ENCODE data around the gene AKAP13.
A peak's percentile ranks its signal among the peaks of the same experiment; 100 is the strongest.

Gene AKAP13

GRCh38 chr15:85500729-85501128 lies 120.3 kb downstream of the AKAP13 start:
- no peak for DNase-seq

- no peak for DNase-seq
Measured at GRCh38 chr15:85501574-85501973, 121.2 kb downstream of the AKAP13 start.

DNA sequence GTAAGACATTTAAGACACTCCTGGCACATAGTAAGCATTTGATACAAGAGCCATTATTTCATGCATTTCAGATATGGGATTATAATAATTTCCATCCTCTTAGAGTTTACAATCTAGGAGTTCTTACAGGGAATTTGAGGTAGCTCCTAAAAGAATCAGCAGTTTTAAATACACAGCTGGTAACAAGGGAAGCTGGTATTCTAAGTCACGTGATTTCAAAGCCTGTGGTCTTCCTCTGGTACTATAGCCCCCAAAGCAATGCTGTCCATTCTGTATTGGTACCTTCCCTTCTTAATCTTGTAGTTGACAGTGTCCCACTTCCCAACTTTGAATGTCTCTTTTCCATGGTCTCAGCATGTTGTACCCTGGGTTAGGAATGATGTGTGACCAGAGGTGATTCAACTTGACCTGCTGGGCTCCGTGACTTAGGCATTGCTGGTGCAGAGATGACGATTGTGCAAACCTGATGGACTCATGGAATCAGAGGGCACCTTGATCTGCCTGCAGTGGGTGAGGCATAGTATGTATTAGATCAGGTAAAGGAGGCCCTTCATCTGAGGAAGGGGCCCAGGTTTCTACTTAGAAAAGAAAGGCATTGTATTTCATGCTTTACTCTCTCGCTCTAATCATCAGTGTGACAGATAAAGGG lies 122.9 kb downstream of the AKAP13 start:
- no peak for DNase-seq

DNA sequence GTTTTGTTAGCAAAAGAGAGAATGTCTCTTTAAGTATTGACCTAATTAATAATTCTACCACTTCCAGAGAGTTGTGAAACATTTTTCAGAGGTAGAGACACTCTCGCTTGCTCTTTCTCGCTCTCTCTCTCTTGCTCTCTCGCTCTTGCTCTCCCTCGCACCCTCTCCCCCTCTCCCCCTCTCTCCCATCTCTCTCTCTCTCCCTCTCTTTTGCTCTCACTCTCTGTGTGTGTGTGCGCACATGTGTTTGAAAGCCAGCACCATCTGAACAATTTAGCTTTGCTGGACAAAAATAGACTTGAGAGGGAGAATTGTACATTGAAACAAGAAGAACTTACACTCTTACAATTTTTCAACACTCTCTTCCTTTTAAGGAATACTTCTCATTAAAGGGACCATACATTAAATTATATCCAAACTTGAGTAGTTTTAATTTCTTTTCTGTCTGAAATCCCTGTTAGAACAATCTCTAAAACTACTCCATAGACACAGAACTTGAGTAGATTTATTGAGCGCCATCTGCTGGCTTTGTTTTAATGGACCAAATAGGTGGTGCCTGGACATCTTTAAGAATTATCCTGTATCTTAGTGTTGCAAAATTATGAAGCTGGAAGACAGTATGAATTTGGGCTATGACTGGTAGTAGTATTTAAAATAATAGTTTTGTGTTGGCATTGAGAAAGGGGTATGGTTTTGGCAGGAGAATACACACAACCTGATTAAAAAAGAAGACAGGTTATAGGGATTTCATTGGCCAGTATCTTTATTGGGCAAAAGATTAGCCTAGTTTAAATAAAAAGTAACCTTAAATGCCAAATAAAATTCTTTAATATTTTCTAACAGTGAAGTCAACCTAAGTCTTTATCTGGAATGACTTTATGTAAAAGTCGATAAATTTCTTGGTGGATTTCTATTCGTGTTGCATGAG lies 124.6 kb downstream of the AKAP13 start:
- peak; percentile 55 to 61 for DNase-seq

- no peak for DNase-seq
Measured at GRCh38 chr15:85507114-85507513, 126.7 kb downstream of the AKAP13 start.

GRCh38 chr15:85509973-85510372 lies 129.6 kb downstream of the AKAP13 start:
- no peak for DNase-seq

GRCh38 chr15:85514413-85514812 lies 134.0 kb downstream of the AKAP13 start:
- DNase-seq = no peak

- DNase-seq = no peak
Measured at GRCh38 chr15:85515212-85515611, 134.8 kb downstream of the AKAP13 start.

GRCh38 chr15:85517086-85517485 lies 136.7 kb downstream of the AKAP13 start:
- no peak for DNase-seq

DNA sequence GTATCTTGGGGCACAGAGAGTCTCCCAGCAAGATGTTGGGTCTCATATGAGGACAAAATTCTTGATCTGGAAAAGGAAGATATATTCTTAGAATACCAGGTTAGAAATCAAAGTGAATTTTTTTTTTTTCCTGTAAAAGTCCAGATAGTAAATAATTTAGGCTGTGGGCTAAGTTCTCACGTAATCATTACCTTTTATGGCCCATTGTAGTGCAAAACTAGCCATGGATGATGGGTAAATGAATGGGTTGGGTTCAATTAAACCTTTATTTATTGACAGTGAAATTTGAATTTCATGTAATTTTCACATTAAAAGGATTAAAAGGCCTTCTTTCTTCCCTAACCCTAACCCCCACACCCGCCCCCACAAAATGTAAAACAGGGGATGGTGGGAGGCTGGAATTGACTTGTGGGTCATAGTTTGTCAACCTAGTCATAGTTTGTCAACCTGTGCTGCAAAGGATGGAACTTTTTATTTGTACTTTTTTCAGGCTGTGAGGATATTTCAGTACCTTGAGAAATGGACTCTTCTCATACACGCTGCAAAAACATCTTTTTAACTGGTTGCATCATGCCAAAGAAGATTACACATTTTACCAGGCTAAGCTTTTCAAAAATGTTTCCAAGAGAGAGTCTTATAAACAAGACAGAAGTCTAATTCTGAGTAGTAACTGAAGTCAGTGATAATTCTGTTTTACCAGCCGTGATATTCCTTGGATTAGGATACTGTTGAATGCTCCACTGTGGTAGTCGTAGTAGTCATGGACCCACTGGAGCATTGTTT lies 138.8 kb downstream of the AKAP13 start:
- no peak for DNase-seq

- no peak for DNase-seq
Measured at GRCh38 chr15:85520650-85521049, 140.2 kb downstream of the AKAP13 start.

GRCh38 chr15:85523530-85523929 lies 143.1 kb downstream of the AKAP13 start:
- DNase-seq = no peak

- no peak for DNase-seq
Measured at GRCh38 chr15:85525755-85526154, 145.4 kb downstream of the AKAP13 start.

DNA sequence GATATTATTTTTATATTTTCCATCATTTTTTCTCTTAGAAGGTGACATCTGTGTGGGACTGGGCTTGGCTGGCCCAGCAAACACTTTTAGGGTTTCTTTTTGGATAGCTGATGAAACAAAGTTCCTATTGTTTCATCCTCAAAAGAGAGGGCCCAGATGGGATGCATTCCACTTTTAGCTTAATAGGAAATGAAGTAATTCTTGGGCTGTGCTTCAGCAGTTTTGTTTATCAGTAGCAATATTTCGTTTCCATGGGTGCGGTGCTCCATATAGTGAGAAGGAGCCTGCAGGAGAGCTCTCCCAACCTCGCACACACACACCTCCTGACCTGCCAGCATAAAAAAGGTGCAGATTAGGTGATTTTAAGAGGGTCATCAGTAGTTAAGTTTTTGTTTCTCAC lies 147.5 kb downstream of the AKAP13 start:
- DNase-seq = peak; percentile 38 to 41

DNA sequence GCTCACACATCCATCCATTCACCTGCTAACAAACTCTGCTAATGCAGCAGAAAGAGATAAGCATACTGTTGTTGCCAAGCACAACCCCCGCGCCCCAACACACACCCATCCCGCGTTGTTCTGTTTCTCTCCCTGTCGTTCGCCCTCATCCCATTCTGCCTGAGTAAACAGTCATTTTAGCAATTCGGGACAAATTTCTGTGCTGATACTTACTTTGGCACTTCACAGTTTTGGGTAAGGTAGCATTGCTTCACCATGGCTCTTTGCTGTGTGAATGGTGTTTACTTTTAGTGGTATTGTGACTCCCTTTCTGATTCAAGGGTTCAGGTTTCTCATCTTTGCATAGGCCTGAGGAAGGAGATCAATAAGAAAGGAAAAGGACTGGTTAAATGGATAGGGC lies 149.7 kb downstream of the AKAP13 start:
- no peak for DNase-seq

DNA sequence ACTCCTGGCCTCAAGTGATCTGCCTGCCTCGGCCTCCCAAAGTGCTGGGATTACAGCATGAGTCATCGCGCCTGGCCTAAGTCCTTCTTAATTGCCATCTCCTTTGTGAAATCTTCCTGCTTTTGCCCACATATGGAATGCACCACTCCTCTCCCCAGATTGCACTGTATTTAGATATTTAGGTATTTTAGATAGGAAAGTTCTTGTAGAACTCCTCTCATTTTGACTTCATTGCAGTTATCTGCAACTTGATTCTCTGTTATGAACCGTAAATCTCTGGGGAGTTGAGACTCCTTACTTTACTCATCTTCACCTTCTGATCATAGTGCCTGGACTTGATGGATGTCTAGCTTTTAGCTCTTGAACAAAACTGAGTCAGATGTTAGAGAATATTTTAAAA lies 150.7 kb downstream of the AKAP13 start:
- DNase-seq = no peak

DNA sequence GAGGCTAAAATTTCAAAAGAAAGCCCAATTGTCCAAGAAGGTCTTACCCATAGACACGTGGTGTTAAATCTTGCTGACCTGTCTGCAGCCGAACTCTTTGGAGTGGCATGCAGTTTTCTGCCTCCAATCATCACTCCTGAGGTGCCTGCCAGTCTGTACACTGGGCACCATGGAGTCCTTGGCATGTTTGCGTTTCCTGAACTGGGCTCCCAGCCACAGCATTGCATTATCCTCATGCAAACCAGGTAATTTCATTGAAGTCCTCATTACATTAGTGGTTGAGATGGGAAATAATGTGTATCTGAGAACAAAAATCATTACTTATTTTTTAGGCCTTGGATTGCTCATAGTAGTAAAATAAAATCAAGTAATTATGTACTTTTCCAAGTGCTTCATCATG lies 152.3 kb downstream of the AKAP13 start:
- DNase-seq = no peak

- DNase-seq = peak; percentile 56 to 67
Measured at GRCh38 chr15:85534031-85534430, 153.6 kb downstream of the AKAP13 start.

GRCh38 chr15:85535533-85536330 lies 155.3 kb downstream of the AKAP13 start:
- DNase-seq = peak; percentile 82 to 92

DNA sequence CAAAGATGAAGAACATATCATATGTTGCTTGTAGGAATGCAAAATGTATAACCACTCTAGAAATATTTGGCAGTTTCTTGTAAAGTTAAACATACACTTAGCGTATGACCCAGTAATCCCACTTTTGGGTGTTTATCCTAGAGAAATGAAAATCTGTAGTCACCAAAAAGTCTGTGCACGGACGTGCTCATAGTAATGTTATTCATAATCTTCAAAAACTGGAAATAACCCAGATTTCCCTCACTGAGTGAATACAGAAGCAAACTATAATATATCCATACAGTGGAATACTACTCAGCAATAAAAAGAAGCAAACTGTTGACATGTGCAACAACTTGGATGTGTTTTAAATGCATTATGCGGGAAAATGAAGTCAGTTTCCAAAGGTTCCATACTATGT lies 155.9 kb downstream of the AKAP13 start:
- DNase-seq = no peak

- DNase-seq = no peak
Measured at GRCh38 chr15:85539491-85539890, 159.1 kb downstream of the AKAP13 start.

GRCh38 chr15:85540085-85540797 lies 159.8 kb downstream of the AKAP13 start:
- DNase-seq = peak in 1 of 2 donors; percentile 58
